Measurements from ENCODE around the gene PRDM16.

The PRDM16 gene

GRCh38 chr1:3119061-3119460, 50.1 kb downstream of the PRDM16 start:
- no peaks in the 10 kb centered on the region for H3K27me3 ChIP-seq (replicated peaks; ENCODE audit: control insufficient read depth, insufficient read depth, low read length)
- TF ChIP-seq CTCF (IDR thresholded peaks at IDR 0.05; ENCODE audit: insufficient read depth, low read length, poor library complexity, severe bottlenecking) = no peak

GRCh38 chr1:3119725-3120124, 50.7 kb downstream of the PRDM16 start:
- DNase-seq (ENCODE audit: extremely low read depth, insufficient read length) = no peak
- H3K36me3 ChIP-seq (ENCODE audit: control insufficient read depth, insufficient read depth, low read length) = no peaks in the 10 kb centered on the region
- no peaks in the 10 kb centered on the region for H3K27me3 ChIP-seq (replicated peaks; ENCODE audit: control insufficient read depth, insufficient read depth, low read length)
- H3K4me3 ChIP-seq (replicated peaks; ENCODE audit: low read depth, low read length) = no peak overlapping the region
- TF ChIP-seq CTCF (IDR thresholded peaks at IDR 0.05; ENCODE audit: insufficient read depth, low read length, poor library complexity, severe bottlenecking) = no peak

More at GRCh38 chr1:3119061-3119460, 50.1 kb downstream of the PRDM16 start:
- no peak for DNase-seq (ENCODE audit: extremely low read depth, insufficient read length)
- Histone ChIP-seq H3K36me3 (ENCODE audit: control insufficient read depth, insufficient read depth, low read length) (no peaks in the 10 kb centered on the region), H3K4me3 (replicated peaks; ENCODE audit: low read depth, low read length) (no peak overlapping the region)

GRCh38 chr1:3120140-3120539, 51.1 kb downstream of the PRDM16 start:
- TF ChIP-seq CTCF (IDR thresholded peaks at IDR 0.05; ENCODE audit: insufficient read depth, low read length, poor library complexity, severe bottlenecking) = no peak
- H3K36me3 ChIP-seq (ENCODE audit: control insufficient read depth, insufficient read depth, low read length) = no peaks in the 10 kb centered on the region
- H3K4me3 ChIP-seq (replicated peaks; ENCODE audit: low read depth, low read length) = no peak overlapping the region
- no peak for DNase-seq (ENCODE audit: extremely low read depth, insufficient read length)
- H3K27me3 ChIP-seq (replicated peaks; ENCODE audit: control insufficient read depth, insufficient read depth, low read length) = no peaks in the 10 kb centered on the region

- no peak for DNase-seq (ENCODE audit: extremely low read depth, insufficient read length)
- no peak for TF ChIP-seq CTCF (IDR thresholded peaks at IDR 0.05; ENCODE audit: insufficient read depth, low read length, poor library complexity, severe bottlenecking)
- Histone ChIP-seq H3K4me3 (replicated peaks; ENCODE audit: low read depth, low read length) (no peak overlapping the region), H3K27me3 (replicated peaks; ENCODE audit: control insufficient read depth, insufficient read depth, low read length) (no peaks in the 10 kb centered on the region), H3K36me3 (ENCODE audit: control insufficient read depth, insufficient read depth, low read length) (no peaks in the 10 kb centered on the region)
Observed at GRCh38 chr1:3120994-3121393, 52.0 kb downstream of the PRDM16 start.

GRCh38 chr1:3121401-3122210, 52.6 kb downstream of the PRDM16 start:
- DNase-seq (ENCODE audit: extremely low read depth, insufficient read length) = no peak
- TF ChIP-seq CTCF (IDR thresholded peaks at IDR 0.05; ENCODE audit: insufficient read depth, low read length, poor library complexity, severe bottlenecking) = no peak
- H3K27me3 ChIP-seq (replicated peaks; ENCODE audit: control insufficient read depth, insufficient read depth, low read length) = no peaks in the 10 kb centered on the region
- H3K36me3 ChIP-seq (ENCODE audit: control insufficient read depth, insufficient read depth, low read length) = no peaks in the 10 kb centered on the region
- H3K4me3 ChIP-seq (replicated peaks; ENCODE audit: low read depth, low read length) = no peak overlapping the region

Data from GM06990 (cell line).